ENCODE results near the gene CDPF1.

The CDPF1 gene, protein sequence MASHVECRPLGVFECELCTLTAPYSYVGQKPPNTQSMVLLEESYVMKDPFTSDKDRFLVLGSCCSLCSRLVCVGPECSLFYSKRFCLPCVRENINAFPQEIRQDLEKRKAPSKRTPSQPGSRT
- total RNA-seq, result 4.9 reads per million, percentile 19 among the genes with 10 or more reads in this experiment

DNA sequence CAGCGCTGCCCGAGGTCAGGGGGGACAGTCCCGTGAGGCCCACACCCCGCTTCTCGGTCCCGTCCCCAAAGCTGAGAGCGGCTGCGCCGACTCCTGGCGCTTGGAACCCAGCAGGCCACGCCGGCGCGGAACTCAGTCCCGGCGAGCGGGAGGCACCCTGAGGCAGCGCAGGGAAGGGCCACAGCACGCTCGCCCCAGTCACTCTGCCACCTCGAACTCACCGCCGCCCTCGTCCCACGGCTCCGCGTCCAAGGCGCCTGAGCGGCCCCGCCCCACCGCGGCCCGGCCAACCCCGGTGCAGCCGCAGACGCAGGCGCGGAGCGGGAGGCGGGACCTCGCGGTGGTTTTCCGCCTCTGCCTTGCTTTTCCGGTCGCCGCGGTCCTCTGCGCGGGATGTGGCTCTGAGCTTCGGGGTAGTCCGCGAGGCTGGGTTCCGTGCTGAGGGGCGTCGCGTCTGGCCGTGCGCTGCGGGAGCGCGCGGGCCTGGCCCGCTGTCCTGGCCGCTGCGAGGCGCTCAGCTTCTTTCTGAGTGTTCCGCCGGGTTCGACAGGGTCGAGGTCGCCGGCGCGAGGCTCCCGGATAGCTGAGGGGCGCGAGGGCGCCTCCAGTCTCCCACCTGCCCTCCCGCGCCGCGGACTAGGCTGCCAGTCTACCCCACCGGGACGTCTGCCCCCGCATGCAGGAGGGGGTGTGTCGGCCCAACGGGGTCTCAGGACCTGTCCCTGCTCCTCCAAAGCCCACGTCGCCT, at the start of gene CDPF1:
Gene CDPF1, minus strand, starts transcription at position 259 of the 748 bp plus-strand sequence. CDS start 2,009 bp downstream, outside the sequence.
- peak; percentile 85 for DNase-seq

DNA sequence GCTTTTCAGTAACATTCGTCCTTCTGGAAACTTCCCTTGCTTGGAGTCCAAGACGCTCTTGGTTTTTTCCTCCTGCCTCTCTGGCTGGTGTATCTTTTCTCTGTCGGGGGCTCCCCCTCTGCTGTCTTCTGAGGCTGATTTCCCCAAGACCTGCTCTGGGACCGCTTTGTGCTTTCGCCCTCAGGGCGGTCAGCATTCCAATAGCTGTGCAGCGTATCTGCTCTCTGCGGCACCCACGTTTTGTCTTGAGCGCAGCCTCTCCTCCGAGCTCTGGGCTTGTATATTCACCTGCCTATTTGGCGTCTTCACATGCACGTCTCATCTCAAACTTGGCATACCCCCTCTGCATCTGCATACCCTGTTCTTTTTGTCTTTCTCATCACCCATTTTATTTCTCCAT, 49.0 kb upstream of the CDPF1 start:
- no peak for DNase-seq

DNA sequence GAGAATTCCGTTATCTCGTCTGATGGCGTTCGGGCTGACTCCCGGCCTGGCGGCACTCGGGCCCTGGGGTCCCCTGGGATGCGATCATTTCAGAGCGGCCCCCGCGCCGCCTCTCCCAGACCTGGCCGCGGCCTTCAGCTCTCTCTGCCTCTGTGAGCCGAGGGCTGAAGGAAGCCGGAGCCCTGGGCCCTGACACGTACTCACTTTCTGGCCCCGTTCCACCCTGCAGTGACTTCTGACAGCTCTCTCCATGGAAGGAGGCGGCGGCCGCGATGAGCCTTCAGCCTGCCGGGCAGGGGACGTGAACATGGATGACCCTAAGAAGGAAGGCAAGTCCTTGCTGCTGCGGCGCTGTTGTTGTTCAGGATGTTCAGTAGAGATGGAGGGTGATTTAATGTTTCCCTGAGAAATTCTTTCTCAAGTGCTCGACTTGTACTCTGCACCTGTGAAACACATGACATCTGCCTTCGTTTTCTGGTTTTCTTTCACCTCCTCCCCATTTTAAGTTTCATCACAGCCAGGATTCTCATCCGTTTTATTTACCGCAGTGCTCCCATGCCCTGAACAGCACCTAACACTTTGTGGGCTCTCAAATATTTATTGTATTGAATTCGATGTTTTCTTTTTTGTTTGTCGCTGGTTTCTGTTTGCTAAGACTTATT, 47.2 kb upstream of the CDPF1 start:
- DNase-seq, result no peak

DNA sequence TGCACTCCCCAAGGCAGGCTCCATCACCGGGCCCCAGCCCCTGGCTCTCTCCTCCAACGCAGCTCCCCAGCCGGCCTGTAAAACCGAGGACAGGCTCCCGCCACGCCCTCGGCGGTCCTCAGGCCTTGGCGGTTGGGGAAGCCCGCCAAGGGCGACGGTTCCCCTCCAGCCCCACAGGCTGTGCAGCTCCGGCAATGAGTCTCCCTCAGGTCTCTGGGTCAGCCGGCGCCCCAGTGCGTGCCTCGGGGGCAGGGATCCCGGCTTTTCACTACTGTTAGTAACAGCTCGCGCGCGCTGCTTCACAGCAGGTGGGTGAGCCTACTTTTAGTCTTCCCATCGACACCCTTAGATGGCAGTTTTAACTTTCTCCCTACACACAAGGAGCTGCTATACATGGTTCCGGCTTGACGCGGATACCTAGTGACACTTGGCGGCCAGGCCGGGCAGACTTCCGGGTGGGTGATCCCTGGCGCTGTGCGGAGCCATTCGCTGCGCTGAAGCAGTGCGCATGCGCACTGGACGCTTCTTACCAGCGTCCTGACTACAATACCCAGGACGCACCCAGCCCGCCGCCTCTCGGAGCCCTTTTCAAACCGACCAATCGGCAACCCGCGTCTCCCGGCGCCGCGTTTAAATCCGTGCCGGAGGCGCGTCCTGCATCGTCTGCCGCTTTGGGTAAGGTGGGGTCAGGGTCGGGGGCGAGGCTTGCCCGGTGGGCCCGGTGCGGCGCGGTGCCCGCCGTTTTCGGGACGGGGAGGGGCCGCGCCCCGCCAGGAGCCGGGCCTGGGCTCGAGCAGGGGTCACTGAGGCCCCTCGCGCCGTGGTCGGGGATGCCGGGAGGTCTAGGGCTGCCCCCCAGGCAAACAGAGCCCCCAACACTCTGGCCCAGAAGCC, 46.4 kb upstream of the CDPF1 start, which contains the start of gene GTSE1:
Gene GTSE1, plus strand, starts transcription at position 614 of the 894 bp plus-strand sequence. CDS start 531 bp downstream, outside the sequence.
- DNase-seq, result peak; percentile 95

DNA sequence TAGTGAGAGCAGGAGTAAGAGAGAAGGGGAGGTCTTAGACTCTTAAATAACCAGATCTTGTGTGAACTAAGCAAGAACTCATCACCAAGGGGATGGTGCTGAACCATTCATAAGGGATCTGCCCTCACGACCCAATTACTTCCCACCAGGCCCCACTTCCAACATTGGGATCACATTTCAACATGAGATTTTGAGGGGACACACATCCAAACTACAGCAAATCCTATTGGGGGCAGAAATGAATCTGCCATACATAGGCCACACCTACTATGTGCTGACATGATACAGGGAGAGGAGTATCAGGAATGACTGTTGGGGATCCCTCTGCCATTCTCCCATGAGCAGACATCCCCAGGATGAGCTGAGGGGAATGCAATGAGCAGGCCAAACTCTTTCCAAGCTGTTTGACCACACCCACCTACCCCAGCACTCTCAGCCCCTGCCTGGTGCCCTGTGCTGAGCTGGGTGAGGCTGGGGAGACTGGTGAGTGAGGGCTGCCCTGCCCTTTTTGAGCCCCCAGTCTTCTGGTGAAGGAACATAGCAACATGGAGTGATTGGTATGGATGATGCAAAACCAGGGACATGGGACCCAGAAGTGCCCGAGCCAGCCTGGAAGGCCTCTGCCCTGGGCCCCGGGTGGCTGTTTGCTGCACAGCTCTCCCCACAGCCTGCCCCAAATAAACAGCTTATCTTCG, 45.3 kb upstream of the CDPF1 start:
- no peak for DNase-seq

DNA sequence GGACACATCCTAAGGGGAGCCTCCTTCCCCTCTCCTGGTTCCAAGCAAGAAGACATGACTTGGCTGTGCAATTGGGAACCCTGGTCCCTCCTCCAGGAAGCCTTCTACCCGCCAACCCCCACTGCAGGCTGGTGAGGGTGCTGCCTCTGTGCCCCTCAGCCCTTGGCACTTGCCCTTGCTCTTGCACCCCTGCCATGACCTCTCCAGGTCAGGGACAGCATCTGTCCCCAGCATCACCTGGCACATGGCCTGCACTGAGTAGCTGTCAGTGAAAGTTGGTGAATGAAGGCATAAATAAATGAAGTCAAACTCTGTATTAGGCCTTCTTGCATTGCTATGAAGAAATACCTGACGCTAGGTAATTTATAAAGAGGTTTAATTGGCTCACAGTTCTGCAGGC, 44.7 kb upstream of the CDPF1 start:
- DNase-seq, result no peak

DNA sequence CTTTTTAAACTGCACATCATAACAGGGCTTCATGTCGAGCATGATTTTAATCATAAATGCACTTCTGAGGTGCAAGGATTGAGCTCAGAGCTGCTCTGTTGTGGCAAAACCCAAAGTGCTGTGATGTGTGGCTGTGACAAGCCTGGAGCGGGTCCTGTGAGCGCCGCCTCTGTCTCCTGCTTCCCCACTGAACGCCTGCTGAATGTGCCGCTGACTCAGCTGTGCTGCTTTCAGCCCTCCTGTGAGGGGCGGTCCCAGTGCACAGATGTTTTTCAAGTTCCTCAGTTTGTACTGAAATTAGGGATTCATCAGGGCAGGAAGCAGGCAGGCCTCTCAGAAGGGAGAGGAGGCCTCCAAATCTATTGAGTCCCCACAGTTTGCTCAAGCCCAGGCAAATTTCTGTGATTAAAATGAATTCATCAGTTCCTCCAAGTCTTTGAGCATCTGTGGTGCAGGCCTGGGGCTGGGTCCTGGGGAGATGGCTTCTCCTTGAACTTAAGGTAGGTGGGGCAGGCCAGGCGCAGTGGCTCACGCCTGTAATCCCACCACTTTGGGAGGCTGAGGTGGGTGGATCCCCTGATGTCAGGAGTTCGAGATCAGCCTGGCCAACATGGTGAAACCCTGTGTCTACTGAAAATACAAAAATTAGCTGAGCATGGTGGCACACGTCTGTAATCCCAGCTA, 43.6 kb upstream of the CDPF1 start:
- no peak for DNase-seq

DNA sequence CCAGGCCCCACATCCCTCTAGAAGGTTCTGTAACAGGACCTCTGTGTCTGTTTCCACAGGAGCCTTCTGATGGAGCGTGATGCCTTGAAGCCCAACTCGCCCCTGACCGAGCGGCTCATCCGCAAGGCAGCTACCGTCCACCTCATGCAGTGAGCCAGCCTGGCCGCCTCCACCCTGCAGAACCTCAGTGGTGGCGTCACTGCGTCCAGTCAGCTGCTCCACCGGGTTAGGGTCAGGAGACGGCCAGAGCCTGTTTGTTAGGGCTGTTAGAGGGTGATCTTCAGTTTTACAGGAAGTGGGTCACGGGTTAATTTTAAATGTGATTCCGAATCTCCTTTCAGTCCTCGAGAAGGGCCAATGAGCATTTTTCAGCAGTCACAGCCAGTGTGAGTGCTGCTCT, 42.6 kb upstream of the CDPF1 start:
- DNase-seq, result no peak

DNA sequence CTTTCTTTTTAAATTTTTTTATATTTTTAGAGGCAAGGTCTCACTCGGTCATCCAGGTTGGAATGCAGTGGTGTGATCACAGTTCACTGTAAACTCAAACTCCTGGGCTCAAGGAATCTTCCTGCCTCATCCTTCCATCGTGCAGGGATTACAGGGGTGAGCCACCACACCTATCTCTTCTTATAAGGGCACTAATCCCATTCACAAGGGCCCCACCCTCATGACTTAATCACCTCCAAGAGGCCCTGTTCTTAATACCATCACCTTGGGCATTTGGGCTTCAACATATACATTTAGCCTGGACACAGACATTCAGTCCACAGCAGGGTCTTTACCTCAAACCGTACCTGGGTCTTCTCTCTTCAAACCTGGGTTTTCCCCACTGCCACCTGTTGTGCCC, 42.1 kb upstream of the CDPF1 start:
- no peak for DNase-seq

DNA sequence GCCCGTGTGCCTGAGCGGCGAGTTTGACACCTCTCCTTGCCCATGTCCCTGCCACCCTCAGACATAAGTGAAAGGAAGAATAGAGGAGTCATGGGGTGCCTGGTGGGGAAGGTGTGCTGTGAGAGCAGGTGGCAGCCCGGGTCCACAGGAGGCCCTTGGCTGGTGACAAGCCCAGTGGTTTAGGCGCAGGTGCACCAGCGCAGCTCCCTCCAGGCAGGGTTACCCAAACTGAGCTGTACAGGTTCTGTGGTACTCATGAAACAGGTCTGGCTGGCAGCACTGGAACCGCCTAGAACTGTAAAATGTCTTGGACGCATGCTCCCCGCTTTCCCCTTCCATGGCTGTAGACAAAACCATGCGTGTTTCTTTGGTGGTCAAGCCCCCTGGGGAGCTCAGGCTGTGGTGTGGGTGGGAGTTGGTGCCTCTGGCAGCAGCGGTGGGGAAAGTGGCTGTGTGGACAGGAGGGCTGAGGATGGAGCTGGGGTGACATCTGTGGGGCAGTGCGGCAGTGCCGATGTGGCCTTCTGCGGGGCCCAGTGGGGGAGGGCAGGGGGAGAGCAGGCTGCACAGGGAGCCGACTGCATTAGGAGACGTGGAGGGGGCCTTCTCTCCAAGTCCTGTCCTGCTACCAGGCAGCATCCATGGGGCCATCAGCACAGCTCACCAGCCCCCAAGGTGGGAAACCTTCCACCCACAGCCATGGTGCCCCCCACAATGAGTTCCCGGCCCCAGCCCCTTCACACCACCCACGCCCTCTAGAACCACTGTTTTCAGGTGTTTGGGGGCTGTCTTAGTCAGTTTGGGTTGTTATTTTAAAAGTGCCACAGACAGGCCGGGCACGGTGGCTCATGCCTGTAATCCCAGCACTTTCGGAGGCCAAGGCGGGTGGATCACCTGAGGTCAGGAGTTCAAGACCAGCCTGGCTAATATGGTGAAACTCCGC, 41.0 kb upstream of the CDPF1 start:
- no peak for DNase-seq

DNA sequence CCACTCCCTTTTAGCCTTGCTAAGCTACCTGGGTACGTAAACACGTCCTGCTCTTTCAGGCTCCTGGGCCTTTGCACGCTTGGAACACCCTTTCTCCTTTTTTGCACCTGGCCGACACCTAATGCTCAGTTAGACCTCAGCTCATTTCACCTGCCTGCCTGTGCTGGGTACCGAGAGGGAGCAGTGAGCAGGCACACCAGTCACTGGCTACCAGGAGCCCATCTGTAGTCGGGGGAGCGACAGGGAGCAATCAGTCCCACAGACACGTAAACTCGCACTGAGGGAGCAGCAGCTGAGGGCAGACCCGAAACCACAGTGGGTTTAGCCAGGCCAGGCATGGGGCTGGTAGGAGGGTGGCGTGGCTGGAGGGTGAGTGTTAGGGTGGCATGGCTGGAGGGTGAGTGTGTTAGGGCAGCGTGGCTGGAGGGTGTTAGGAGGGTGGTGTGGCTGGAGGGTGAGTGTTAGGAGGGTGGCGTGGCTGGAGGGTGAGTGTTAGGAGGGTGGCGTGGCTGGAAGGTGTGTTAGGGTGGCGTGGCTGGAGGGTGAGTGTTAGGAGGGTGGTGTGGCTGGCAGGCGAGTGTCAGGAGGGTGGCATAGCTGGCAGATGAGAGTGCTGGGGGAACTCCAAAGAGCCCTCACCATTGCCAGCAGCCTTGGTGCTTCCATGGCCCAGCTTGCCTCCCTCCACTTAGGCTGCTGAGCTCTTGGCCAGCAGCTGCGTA, 40.2 kb upstream of the CDPF1 start:
- DNase-seq, result no peak

DNA sequence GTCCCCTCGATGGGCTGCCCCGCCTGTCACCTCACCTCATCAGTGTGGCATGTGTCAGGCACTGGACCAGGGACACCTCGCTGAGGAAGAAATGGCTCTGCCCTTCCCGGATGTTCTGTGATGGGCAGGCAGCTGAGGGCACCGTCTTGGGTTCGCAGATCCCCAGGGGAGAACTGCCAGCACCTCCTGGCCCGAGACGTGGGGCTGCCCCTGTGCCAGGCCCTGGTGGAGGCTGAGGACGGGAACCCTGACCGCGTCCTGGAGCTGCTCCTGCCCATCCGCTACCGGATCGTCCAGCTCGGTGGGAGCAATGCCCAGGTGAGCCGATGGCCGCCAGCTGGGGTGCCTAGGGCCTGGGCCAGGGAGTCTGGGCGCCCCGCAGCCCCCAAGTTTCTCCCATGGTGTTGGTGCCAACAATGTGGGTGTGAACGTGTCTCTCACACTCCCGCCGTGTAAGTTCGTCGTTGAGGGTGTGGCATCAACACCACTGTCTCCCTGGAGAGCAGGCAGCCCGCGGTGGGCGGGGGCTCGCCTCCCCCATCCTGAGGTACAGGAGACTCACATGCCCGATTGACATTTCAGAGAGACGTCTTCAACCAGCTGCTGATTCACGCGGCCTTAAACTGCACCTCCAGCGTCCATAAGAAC, 39.3 kb upstream of the CDPF1 start:
- DNase-seq, result no peak

DNA sequence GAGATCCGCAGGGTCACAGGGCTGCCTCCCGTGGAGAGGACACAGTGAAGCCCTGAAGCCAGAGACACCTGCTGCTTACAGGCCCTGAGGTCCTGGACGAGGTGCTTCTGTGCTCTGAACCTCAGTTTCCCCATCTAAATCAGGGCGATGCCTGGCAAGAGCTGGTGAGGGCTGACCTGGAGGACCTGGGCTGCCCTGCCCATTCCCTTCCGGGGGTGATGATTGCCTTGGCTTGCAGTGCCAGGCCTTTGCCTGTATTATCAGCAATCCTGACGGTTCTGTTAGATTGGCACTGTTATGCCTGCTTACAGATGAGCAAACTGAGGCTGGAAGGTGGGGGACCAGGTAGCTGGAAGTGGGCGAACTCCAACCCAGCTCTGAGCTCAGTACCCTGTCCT, 38.8 kb upstream of the CDPF1 start:
- DNase-seq, result no peak

DNA sequence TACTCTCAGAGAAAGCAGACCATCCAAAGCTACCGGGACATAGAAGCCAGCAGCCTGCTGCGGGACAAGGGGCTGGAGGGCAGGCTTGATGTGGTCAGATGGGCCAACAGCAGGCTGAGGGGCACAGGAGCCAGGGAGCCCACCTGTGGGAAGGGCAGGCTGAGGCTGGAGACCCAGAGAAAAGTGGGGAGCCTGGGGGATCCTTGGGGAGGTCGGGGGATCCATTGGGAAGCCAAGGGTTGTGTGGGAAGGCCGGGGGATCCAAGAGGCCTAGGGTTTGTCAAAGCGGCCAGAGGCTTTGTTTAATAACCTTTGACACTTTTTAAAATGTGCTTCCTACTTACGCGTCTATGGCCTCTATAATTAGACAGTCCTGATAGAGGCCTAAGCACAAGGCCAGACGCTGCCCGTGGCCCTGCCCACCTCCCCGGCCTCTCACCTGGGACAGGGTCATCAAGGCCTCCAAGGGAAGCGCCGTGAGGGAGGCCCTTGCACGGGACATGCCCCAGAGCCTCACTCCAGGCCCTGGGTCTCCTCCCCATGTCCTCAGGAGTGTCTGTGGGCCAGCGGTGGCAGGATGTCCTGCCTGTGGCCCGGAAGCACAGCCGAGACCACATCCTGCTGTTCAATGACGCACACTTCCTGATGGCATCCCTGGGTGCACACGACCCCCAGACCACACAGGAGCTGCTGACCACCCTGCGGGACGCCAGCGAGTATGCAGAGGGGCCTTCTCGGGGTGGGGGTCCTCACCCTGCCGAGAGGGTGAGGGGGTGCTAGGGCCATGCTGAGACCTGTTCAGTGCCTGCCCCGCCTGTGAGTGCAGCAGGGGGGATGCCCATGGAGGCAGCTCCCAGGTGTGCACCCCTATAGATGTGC, 38.0 kb upstream of the CDPF1 start:
- no peak for DNase-seq

DNA sequence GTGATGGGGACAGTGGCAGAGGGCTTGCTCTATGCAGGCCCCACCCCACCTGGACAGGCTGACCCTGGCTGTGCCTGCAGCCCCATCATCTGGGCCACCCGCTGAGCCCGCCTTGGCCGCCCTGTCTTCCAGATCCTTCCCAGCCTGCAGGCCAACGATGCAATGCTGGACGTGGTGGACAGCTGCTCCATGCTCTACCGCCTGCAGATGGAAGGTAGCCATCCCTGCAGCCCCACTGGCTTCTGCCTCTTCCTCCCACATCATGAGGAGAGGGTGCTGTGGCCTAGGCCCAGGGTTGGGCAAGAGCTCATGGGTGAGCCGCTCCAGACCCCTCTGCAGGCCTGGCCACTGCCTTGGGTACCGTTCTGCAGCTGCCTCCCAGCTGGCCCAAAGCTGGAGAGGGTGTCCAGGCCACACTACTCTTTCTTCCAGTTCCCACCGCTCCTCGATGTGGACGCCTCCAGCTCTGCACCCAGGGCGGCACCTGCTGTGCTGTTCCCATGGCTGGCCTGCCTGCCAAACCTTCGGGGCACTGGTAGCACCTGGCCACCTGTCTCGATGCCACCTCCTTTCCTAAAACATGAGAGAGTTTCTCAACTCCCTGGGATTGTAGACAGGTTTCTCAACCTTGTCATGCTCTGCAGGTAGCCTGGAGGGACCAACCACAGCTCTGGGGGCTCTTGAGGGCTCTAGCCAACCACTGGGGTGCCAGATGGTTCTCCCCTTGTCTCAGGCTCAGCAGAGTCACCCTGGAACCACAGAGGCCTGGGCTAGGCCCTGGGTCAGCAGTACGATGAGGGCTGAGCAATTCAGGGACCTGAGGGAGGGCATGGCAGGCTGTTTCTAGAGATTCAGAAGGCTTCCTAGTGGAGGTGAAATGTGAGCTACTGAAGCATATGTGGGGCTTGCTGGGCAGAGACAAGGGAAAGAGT, 37.1 kb upstream of the CDPF1 start:
- no peak for DNase-seq

DNA sequence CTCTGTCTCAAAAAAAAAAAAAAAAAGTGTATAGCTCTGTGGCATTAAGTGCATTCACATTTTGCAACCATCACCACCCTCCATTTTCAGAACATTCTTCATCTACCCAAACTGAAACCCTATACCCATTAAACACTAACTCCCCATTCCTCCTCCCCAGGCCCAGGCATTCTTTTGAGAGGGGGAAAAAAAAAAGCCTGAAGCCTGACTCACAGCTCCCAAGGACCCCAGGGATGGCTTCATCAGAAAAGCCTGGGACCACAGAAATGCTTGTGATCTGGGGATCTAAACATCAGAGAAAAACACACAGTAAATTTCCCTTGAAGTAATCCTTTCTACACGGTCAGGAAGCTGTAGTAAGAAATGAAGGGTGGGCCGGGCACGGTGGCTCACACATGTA, 35.9 kb upstream of the CDPF1 start:
- DNase-seq, result no peak
